ENCODE measurements around the gene KRTAP20-4. TPM values are rescaled to one million over a fixed set of nuclear protein-coding genes. Genes with fewer than 3 reads are reported as not detected.

Gene KRTAP20-4
- total RNA-seq (not detected), polyA plus RNA-seq (not detected), total RNA-seq (0 reads per million in 6 experiments)

DNA sequence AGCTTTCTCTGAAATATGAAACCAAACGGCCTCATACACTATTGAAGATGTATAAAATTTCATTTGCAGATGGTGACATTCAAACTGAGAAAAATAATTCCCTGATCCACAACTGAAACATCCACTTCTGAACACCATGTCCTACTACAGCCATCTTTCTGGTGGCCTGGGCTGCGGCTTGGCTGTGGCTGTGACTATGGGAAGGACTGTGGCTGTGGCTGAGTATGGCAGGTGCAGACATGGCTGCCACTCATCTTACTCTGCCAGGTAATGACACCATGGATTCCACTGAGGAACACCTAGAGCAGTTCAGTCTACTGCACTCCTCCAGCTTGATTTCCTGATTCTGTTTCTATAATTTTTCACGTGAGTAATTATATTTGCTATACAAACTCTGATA, at the start of gene KRTAP20-4:
TSS of gene KRTAP20-4 (plus strand) at position 106 of the 400 bp plus-strand sequence.
- POLR2A ChIA-PET = no interaction called here
- ATAC-seq (no peak), DNase-seq (no peak)
- Mint-ChIP-seq H3K4me1 (no peaks in the 10 kb centered on the region), H3K27me3 (no peaks in the 10 kb centered on the region), H3K36me3 (no peaks in the 10 kb centered on the region), H3K4me3 (no peak within 1 kb of the TSS), H3K27ac (no peak within 1 kb of the TSS), H3K9me3 (peaks cover 0 to 6% (median 0%) of the 10 kb centered on the region in 9 donors)

- H3K4me3 Mint-ChIP-seq = no peak overlapping the region
- DNase-seq (no peak), ATAC-seq (no peak)
- no peaks in the 10 kb centered on the region for H3K36me3 Mint-ChIP-seq
- peaks cover 0 to 15% (median 3%) of the 10 kb centered on the region in 9 donors for H3K9me3 Mint-ChIP-seq
- no peak overlapping the region for H3K27ac Mint-ChIP-seq
- no peaks in the 10 kb centered on the region for H3K4me1 Mint-ChIP-seq
- peaks cover 0 to 8% (median 2%) of the 10 kb centered on the region in 5 donors for H3K27me3 Mint-ChIP-seq
- POLR2A ChIA-PET = no interaction called here
Observed at GRCh38 chr21:30577766-30578165, 42.7 kb upstream of the KRTAP20-4 start.

DNA sequence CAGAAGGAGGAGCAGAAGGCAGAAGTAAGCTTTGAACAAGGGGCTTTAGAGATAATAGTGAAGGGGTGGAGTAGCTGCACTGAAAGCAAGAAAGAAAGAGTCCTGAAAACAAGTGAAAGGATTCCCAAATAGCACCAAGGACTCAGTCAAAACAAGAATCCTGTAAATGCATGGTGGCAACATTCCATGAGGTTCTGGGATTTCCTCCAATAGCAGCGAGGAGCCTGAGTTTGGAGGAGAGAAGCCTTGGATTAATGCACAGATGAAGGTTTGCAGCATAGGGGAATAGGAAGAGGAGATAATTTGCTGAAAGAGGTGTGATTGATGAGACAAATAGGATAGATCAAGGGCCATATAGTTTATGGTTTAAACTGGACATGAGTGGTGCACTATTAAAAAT, 41.1 kb upstream of the KRTAP20-4 start:
- Mint-ChIP-seq H3K27ac (no peak overlapping the region), H3K4me3 (no peak overlapping the region), H3K27me3 (peaks cover 0 to 8% (median 0%) of the 10 kb centered on the region in 5 donors), H3K36me3 (no peaks in the 10 kb centered on the region), H3K4me1 (no peaks in the 10 kb centered on the region), H3K9me3 (peaks cover 0 to 12% (median 3%) of the 10 kb centered on the region in 9 donors)
- ATAC-seq = no peak
- POLR2A ChIA-PET = no interaction called here
- DNase-seq = no peak

- Mint-ChIP-seq H3K9me3 (peaks cover 0 to 20% (median 3%) of the 10 kb centered on the region in 9 donors), H3K4me3 (no peak overlapping the region), H3K27me3 (peaks cover 0 to 15% (median 2%) of the 10 kb centered on the region in 5 donors), H3K4me1 (no peaks in the 10 kb centered on the region), H3K36me3 (no peaks in the 10 kb centered on the region), H3K27ac (no peak overlapping the region)
- no peak for DNase-seq
- POLR2A ChIA-PET = no interaction called here
- ATAC-seq = no peak
Observed at GRCh38 chr21:30580132-30580531, 40.3 kb upstream of the KRTAP20-4 start.

- POLR2A ChIA-PET = no interaction called here
- no peak overlapping the region for H3K4me3 Mint-ChIP-seq
- ATAC-seq (no peak), DNase-seq (no peak)
- no peaks in the 10 kb centered on the region for H3K4me1 Mint-ChIP-seq
- peaks cover 0 to 16% (median 0%) of the 10 kb centered on the region in 9 donors for H3K9me3 Mint-ChIP-seq
- no peak overlapping the region for H3K27ac Mint-ChIP-seq
- peaks cover 0 to 12% (median 0%) of the 10 kb centered on the region in 5 donors for H3K27me3 Mint-ChIP-seq
- H3K36me3 Mint-ChIP-seq = no peaks in the 10 kb centered on the region
Observed at GRCh38 chr21:30582870-30583269, 37.6 kb upstream of the KRTAP20-4 start.

GRCh38 chr21:30590297-30590696, 30.1 kb upstream of the KRTAP20-4 start, which contains the start of gene KRTAP22-2:
Gene KRTAP22-2, minus strand, starts transcription at chr21:30590397.
- DNase-seq (no peak), ATAC-seq (no peak)
- Mint-ChIP-seq H3K4me3 (no peak within 1 kb of the TSS), H3K27ac (no peak within 1 kb of the TSS), H3K4me1 (no peaks in the 10 kb centered on the region), H3K9me3 (peaks cover 0 to 1% (median 0%) of the 10 kb centered on the region in 9 donors), H3K27me3 (peaks cover 0 to 2% (median 0%) of the 10 kb centered on the region in 5 donors), H3K36me3 (no peaks in the 10 kb centered on the region)
- POLR2A ChIA-PET = no interaction called here

DNA sequence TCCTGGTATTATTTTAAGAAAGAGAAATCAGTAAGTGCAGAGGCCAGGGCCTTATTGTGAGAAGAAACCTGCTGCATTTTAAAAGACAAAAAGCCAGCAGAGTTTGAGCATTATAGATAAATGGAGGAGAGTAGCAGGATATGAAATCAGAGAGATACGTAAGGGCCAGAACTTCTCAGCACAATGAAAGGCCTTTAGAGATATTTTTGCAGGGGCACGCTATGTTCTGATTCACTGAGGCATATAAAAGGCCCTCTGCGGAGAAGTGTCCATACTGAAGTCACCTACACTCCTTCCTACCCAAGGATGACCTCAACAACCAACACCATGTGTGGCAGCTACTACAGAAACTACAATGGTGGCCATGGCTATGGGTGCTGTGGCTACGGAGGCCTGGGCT, 28.3 kb upstream of the KRTAP20-4 start, which contains the start of gene KRTAP6-3:
TSS of gene KRTAP6-3 (plus strand) at position 301 of the 400 bp plus-strand sequence. CDS start at position 307, 6 bp downstream.
- ATAC-seq (no peak), DNase-seq (no peak)
- Mint-ChIP-seq H3K4me1 (no peaks in the 10 kb centered on the region), H3K4me3 (no peak within 1 kb of the TSS), H3K9me3 (peaks cover 0 to 1% (median 0%) of the 10 kb centered on the region in 9 donors), H3K27ac (no peak within 1 kb of the TSS), H3K27me3 (no peaks in the 10 kb centered on the region), H3K36me3 (no peaks in the 10 kb centered on the region)
- POLR2A ChIA-PET = no interaction called here

- no peaks in the 10 kb centered on the region for H3K4me1 Mint-ChIP-seq
- no peak for ATAC-seq
- H3K27ac Mint-ChIP-seq = no peak within 1 kb of the TSS
- no peak for DNase-seq
- H3K4me3 Mint-ChIP-seq = no peak within 1 kb of the TSS
- POLR2A ChIA-PET = no interaction called here
- H3K36me3 Mint-ChIP-seq = no peaks in the 10 kb centered on the region
- H3K27me3 Mint-ChIP-seq = peaks cover 0 to 10% (median 0%) of the 10 kb centered on the region in 5 donors
- H3K9me3 Mint-ChIP-seq = peaks cover 0 to 11% (median 3%) of the 10 kb centered on the region in 9 donors
Observed at GRCh38 chr21:30598802-30599201, 21.6 kb upstream of the KRTAP20-4 start, which contains the start of gene KRTAP6-2. Gene KRTAP6-2, minus strand, starts transcription at chr21:30598902. Its CDS starts 28 bp downstream, at chr21:30598874.

GRCh38 chr21:30600787-30601186, 19.6 kb upstream of the KRTAP20-4 start, which contains the start of gene KRTAP22-1:
Gene KRTAP22-1, plus strand, starts transcription at chr21:30601087.
- POLR2A ChIA-PET = no interaction called here
- no peak within 1 kb of the TSS for H3K27ac Mint-ChIP-seq
- DNase-seq = no peak
- H3K27me3 Mint-ChIP-seq = peaks cover 0 to 10% (median 0%) of the 10 kb centered on the region in 5 donors
- no peak for ATAC-seq
- peaks cover 0 to 11% (median 5%) of the 10 kb centered on the region in 9 donors for H3K9me3 Mint-ChIP-seq
- no peaks in the 10 kb centered on the region for H3K4me1 Mint-ChIP-seq
- no peaks in the 10 kb centered on the region for H3K36me3 Mint-ChIP-seq
- H3K4me3 Mint-ChIP-seq = no peak within 1 kb of the TSS

DNA sequence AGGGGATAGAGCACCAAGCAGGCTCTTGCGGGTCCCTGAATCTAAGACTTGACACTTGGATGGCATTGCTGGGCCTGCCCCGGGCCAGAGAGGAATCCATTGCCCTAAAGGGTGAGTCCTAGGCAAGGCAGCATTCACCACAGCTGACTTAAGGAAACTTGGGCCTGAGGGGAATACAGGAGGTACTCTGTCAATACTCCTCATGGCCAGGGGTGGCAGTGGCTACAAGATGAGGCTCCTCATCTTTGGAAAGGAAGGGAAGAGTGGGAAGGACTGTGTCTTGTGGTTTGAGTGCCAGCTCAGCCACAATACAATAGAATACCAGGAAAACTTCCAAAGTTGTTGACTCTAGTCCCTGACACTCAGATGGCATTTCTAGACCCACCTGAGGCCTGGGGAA, 14.5 kb upstream of the KRTAP20-4 start:
- ATAC-seq = no peak
- H3K4me1 Mint-ChIP-seq = no peaks in the 10 kb centered on the region
- H3K27me3 Mint-ChIP-seq = peaks cover 0 to 10% (median 0%) of the 10 kb centered on the region in 5 donors
- POLR2A ChIA-PET = no interaction called here
- H3K36me3 Mint-ChIP-seq = peaks cover 0 to 3% (median 0%) of the 10 kb centered on the region in 3 donors
- peaks cover 0 to 16% (median 3%) of the 10 kb centered on the region in 9 donors for H3K9me3 Mint-ChIP-seq
- H3K4me3 Mint-ChIP-seq = no peak overlapping the region
- H3K27ac Mint-ChIP-seq = no peak overlapping the region
- no peak for DNase-seq

GRCh38 chr21:30612132-30612531, 8.3 kb upstream of the KRTAP20-4 start:
- peaks cover 0 to 1% (median 0%) of the 10 kb centered on the region in 5 donors for H3K27me3 Mint-ChIP-seq
- POLR2A ChIA-PET = no interaction called here
- no peaks in the 10 kb centered on the region for H3K4me1 Mint-ChIP-seq
- H3K4me3 Mint-ChIP-seq = no peak overlapping the region
- no peak overlapping the region for H3K27ac Mint-ChIP-seq
- H3K9me3 Mint-ChIP-seq = peaks cover 0 to 9% (median 0%) of the 10 kb centered on the region in 9 donors
- ATAC-seq = no peak
- no peak for DNase-seq
- H3K36me3 Mint-ChIP-seq = peaks cover 0 to 4% (median 0%) of the 10 kb centered on the region in 3 donors

GRCh38 chr21:30613836-30614235, 6.6 kb upstream of the KRTAP20-4 start, which contains the start of gene KRTAP6-1:
Gene KRTAP6-1, minus strand, starts transcription at chr21:30613930. Its CDS starts 26 bp downstream, at chr21:30613904.
- H3K36me3 Mint-ChIP-seq = peaks cover 0 to 4% (median 0%) of the 10 kb centered on the region in 3 donors
- no peak within 1 kb of the TSS for H3K27ac Mint-ChIP-seq
- no peak for ATAC-seq
- no peaks in the 10 kb centered on the region for H3K4me1 Mint-ChIP-seq
- POLR2A ChIA-PET = no interaction called here
- no peak within 1 kb of the TSS for H3K4me3 Mint-ChIP-seq
- no peak for DNase-seq
- peaks cover 0 to 9% (median 0%) of the 10 kb centered on the region in 9 donors for H3K9me3 Mint-ChIP-seq
- H3K27me3 Mint-ChIP-seq = no peaks in the 10 kb centered on the region

- H3K27me3 Mint-ChIP-seq = no peaks in the 10 kb centered on the region
- peaks cover 0 to 4% (median 0%) of the 10 kb centered on the region in 3 donors for H3K36me3 Mint-ChIP-seq
- POLR2A ChIA-PET = no interaction called here
- H3K27ac Mint-ChIP-seq = no peak overlapping the region
- H3K4me1 Mint-ChIP-seq = no peaks in the 10 kb centered on the region
- DNase-seq (no peak), ATAC-seq (no peak)
- peaks cover 0 to 9% (median 0%) of the 10 kb centered on the region in 9 donors for H3K9me3 Mint-ChIP-seq
- H3K4me3 Mint-ChIP-seq = no peak overlapping the region
Observed at GRCh38 chr21:30615199-30615598, 5.2 kb upstream of the KRTAP20-4 start.

- Mint-ChIP-seq H3K27me3 (no peaks in the 10 kb centered on the region), H3K9me3 (peaks cover 0 to 2% (median 0%) of the 10 kb centered on the region in 9 donors), H3K4me3 (no peak within 1 kb of the TSS), H3K36me3 (no peaks in the 10 kb centered on the region), H3K27ac (no peak within 1 kb of the TSS), H3K4me1 (no peaks in the 10 kb centered on the region)
- DNase-seq (no peak), ATAC-seq (no peak)
- POLR2A ChIA-PET = no interaction called here
Observed at GRCh38 chr21:30616125-30616524, 4.3 kb upstream of the KRTAP20-4 start, which contains the start of gene KRTAP20-1. Gene KRTAP20-1, plus strand, starts transcription at chr21:30616425. Its CDS starts 30 bp downstream, at chr21:30616455.
